ENCODE data around the gene SERINC1.

The SERINC1 gene

DNA sequence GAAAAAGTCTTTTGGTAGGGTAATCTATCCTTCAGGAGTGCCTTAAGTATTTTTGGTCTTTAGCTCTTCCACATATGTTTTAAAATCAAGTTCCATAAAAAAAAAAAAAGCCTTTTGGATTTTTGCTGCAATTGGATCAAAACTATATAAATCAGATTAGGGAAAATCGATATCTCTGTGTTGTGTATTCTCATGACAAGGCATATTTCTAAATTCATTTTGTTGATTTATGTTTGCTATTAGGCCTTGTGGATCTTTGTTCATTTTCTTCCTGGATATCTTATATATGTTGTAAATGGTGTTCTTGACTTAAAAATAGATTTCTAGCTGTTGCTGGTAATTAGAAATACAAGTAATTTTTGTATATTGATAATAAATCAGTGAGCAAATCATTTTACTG is 63.4 kb downstream of the SERINC1 start:
- no peak overlapping the region for H3K27ac ChIP-seq
- CTCF ChIA-PET = no interaction called here
- POLR2A ChIA-PET (ENCODE audit: low non-redundant PET) = no interaction called here
- DNase-seq (ENCODE audit: low spot score) = no peak
- TF ChIP-seq, protein P1, sequence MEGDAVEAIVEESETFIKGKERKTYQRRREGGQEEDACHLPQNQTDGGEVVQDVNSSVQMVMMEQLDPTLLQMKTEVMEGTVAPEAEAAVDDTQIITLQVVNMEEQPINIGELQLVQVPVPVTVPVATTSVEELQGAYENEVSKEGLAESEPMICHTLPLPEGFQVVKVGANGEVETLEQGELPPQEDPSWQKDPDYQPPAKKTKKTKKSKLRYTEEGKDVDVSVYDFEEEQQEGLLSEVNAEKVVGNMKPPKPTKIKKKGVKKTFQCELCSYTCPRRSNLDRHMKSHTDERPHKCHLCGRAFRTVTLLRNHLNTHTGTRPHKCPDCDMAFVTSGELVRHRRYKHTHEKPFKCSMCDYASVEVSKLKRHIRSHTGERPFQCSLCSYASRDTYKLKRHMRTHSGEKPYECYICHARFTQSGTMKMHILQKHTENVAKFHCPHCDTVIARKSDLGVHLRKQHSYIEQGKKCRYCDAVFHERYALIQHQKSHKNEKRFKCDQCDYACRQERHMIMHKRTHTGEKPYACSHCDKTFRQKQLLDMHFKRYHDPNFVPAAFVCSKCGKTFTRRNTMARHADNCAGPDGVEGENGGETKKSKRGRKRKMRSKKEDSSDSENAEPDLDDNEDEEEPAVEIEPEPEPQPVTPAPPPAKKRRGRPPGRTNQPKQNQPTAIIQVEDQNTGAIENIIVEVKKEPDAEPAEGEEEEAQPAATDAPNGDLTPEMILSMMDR (conservative IDR thresholded peaks at IDR 0.05; ENCODE audit: low read depth) = no peak

DNA sequence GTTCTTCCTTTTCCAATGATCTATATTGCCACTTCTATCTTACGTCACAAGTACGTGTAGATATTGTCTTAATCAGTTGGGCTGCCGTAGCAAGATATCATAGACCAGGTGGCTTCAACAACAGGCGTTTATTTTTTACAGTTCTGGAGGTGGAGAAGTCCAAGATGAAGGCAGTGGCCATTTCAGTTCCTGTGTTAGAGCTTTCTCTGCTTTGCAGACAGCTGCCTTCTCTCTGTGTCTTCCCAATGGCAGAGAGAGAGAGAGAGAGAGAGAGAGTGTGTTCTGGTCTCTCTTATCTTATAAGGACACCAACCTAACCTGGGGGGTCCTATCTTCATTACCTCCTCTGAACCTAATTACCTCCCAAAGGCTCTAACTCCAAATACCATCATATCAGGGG is 63.9 kb downstream of the SERINC1 start:
- TF ChIP-seq, protein P1 (conservative IDR thresholded peaks at IDR 0.05; ENCODE audit: low read depth) = no peak
- POLR2A ChIA-PET (ENCODE audit: low non-redundant PET) = no interaction called here
- CTCF ChIA-PET = no interaction called here

GRCh38 chr6:122406187-122406586 is 65.4 kb downstream of the SERINC1 start:
- TF ChIP-seq, protein P1 (conservative IDR thresholded peaks at IDR 0.05; ENCODE audit: low read depth) = no peak
- no peak overlapping the region for H3K27ac ChIP-seq
- ChIA-PET CTCF (interaction anchor here (0.6 kb wide), 2 partner anchors 19 to 182 kb away, joined by 4 read pairs; no protein-coding TSS in a partner anchor), POLR2A (ENCODE audit: low non-redundant PET) (no interaction called here)
- DNase-seq (ENCODE audit: low spot score) = no peak

More for the DNA sequence above, 63.9 kb downstream of the SERINC1 start:
- H3K27ac ChIP-seq = no peak overlapping the region
- no peak for DNase-seq (ENCODE audit: low spot score)

DNA sequence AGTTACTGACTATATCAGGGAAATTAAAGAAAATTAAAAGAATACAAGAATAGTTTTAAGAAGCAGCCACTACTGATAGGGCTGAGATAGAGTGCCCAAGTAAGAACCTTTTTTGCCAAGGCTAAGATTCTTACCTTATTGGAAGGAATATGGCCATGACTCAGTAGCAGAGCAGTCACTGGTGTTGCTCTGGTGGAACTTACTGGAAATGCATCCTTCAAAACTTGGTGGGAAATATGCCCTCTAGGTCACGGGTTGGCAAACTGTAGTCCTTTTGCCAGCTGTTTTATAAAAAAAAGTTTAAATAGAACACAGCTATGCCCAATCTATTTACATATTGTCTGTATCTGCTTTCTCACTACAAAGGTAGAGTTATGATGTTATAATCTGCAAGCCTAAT is 66.2 kb downstream of the SERINC1 start:
- no peak overlapping the region for H3K27ac ChIP-seq
- DNase-seq (ENCODE audit: low spot score) = no peak
- POLR2A ChIA-PET (ENCODE audit: low non-redundant PET) = no interaction called here
- CTCF ChIA-PET = interaction anchor here (0.6 kb wide), 1 partner anchor 181 kb away, joined by 4 read pairs; no protein-coding TSS in a partner anchor
- TF ChIP-seq, protein P1 (conservative IDR thresholded peaks at IDR 0.05; ENCODE audit: low read depth) = no peak

- DNase-seq (ENCODE audit: low spot score) = no peak
- TF ChIP-seq, protein P1 (conservative IDR thresholded peaks at IDR 0.05; ENCODE audit: low read depth) = no peak
- CTCF ChIA-PET = interaction anchor here (0.6 kb wide), 1 partner anchor 160 kb away, joined by 3 read pairs; no protein-coding TSS in a partner anchor
- POLR2A ChIA-PET (ENCODE audit: low non-redundant PET) = no interaction called here
- no peak overlapping the region for H3K27ac ChIP-seq
These were observed 67.2 kb downstream of the SERINC1 start for GRCh38 chr6:122404444-122404843.

DNA sequence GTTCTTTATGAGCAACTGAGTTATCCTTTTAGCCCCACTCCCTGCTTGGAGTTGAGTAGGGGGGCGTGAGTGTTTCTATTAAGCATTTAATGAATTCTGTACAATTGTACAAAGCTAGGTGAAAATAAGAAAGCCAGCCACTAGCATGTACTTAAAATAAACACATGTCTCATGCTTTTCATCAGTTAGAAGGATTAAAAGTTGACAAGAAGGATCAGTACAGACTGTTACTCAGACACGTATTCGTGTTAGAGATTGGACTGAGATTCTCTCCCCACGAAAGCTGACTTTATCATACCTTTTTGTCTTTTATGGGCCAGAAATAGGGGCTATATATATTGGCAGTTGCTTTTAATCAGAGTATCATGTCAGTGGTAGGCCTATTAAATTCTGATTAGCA is 70.5 kb downstream of the SERINC1 start:
- CTCF ChIA-PET = interaction anchor here (0.7 kb wide), 1 partner anchor 400 kb away, joined by 4 read pairs; no protein-coding TSS in a partner anchor
- TF ChIP-seq, protein P1 (conservative IDR thresholded peaks at IDR 0.05; ENCODE audit: low read depth) = no peak
- POLR2A ChIA-PET (ENCODE audit: low non-redundant PET) = no interaction called here
- H3K27ac ChIP-seq = no peak overlapping the region
- DNase-seq (ENCODE audit: low spot score) = no peak

Data from RWPE1 (cell line).